Measurements from ENCODE around the gene TAB2.

DNA sequence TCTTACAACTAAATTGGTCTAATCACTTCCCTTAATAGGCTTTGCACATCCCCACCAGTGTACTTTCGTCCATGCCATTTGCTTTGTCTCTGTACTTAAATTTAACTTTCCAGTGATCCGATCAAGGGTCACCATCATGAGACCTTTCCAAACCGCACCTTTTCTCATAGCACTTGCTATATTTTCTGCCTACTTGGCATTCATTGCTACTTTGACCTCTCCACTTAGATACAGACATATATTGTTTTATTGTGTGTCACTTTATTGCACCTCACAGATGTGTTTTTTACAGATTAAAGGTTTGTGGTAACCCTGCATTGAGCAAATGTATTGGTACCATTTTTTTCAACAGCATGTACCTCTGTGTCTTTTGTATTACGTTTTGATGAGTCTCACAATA, 97.3 kb downstream of the TAB2 start:
- TF ChIP-seq, protein P1, sequence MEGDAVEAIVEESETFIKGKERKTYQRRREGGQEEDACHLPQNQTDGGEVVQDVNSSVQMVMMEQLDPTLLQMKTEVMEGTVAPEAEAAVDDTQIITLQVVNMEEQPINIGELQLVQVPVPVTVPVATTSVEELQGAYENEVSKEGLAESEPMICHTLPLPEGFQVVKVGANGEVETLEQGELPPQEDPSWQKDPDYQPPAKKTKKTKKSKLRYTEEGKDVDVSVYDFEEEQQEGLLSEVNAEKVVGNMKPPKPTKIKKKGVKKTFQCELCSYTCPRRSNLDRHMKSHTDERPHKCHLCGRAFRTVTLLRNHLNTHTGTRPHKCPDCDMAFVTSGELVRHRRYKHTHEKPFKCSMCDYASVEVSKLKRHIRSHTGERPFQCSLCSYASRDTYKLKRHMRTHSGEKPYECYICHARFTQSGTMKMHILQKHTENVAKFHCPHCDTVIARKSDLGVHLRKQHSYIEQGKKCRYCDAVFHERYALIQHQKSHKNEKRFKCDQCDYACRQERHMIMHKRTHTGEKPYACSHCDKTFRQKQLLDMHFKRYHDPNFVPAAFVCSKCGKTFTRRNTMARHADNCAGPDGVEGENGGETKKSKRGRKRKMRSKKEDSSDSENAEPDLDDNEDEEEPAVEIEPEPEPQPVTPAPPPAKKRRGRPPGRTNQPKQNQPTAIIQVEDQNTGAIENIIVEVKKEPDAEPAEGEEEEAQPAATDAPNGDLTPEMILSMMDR (IDR thresholded peaks at IDR 0.05): no peak
- TF ChIP-seq POLR2A (IDR thresholded peaks at IDR 0.05): no peak

Measured in body of pancreas (tissue), 4 donors.